Renal pelvis (tissue), 4 donors: ENCODE results near the gene LYAR. TPM values are rescaled to one million over a fixed set of nuclear protein-coding genes. Genes with fewer than 3 reads are reported as not detected.

Experiments
- DNase-seq: peaks from one replicate; pipeline ENCODE4 v3.0.0-alpha.2; 2013
- polyA plus RNA-seq, 3 donors: library from polyadenylated mRNA; unstranded; fragments of 120-200 nt; gene quantifications; one replicate each; pipeline ENCODE4 v1.2.1, GENCODE V29; 2013; ENCODE audit not compliant: insufficient read length in 3 of 3

Gene LYAR
- polyA plus RNA-seq, 3 donors = 19.8 to 21.1 (median 20.1) TPM

- DNase-seq = no peak
Measured at GRCh38 chr4:4225915-4226605, 63.9 kb downstream of the LYAR start.

Other genes starting within 250 kb of the LYAR start
- not detected for gene OTOP1, start 63.2 kb downstream of the LYAR start, polyA plus RNA-seq
- gene TMEM128, start 41.9 kb downstream of the LYAR start, polyA plus RNA-seq = 10 to 100 TPM; 42.4 to 45.1 (median 44.8) TPM
- 1 to 10 TPM; 7.5 to 9.0 (median 8.5) TPM for gene ZBTB49, start 97 bp upstream of the LYAR start, polyA plus RNA-seq
- gene NSG1, start 96.9 kb upstream of the LYAR start, polyA plus RNA-seq = 1 to 10 TPM; 3.6 to 4.8 (median 4.3) TPM